H9 (cell line): Measurements from ENCODE around the gene PLEKHA1. TPM values are rescaled to one million over a fixed set of nuclear protein-coding genes. Genes with fewer than 3 reads are reported as not detected.
A peak's percentile ranks its signal among the peaks of the same experiment; 100 is the strongest.

Source experiments
- DNase-seq: peaks from one replicate; pipeline ENCODE4 v3.0.0-alpha.2; 2017
- H2AFZ ChIP-seq: one replicate; pipeline ENCODE4 v1.6.1; 2013; ENCODE audit warnings: mild to moderate bottlenecking, low read length, control low read depth, moderate library complexity
- H2AK5ac ChIP-seq: 2 replicates; pipeline ENCODE4 v1.6.1; 2013; ENCODE audit warnings: low read length, control low read depth, mixed read lengths; ENCODE audit not compliant: insufficient read length
- H2BK120ac ChIP-seq: one replicate; pipeline ENCODE4 v1.6.1; 2013; ENCODE audit warnings: low read depth, mild to moderate bottlenecking, low read length, control low read depth, inconsistent platforms; ENCODE audit not compliant: poor library complexity, severe bottlenecking
- H2BK12ac ChIP-seq: 2 replicates; pipeline ENCODE4 v1.6.1; 2013; ENCODE audit warnings: low read length, control low read depth, mixed read lengths, low read depth; ENCODE audit not compliant: insufficient read length
- H2BK15ac ChIP-seq: 2 replicates; pipeline ENCODE4 v1.6.1; 2013; ENCODE audit warnings: low read depth, low read length, control low read depth
- H2BK20ac ChIP-seq: one replicate; pipeline ENCODE4 v1.6.1; 2013; ENCODE audit warnings: low read depth, mild to moderate bottlenecking, low read length, control low read depth, inconsistent platforms; ENCODE audit not compliant: poor library complexity, severe bottlenecking
- H2BK5ac ChIP-seq: 2 replicates; pipeline ENCODE4 v1.6.1; 2013; ENCODE audit warnings: low read length, control low read depth, mixed read lengths; ENCODE audit not compliant: insufficient read length
- H3K14ac ChIP-seq: 2 replicates; pipeline ENCODE4 v1.6.1; 2013; ENCODE audit warnings: low read length, control low read depth; ENCODE audit not compliant: insufficient read depth
- H3K18ac ChIP-seq: 2 replicates; pipeline ENCODE4 v1.6.1; 2013; ENCODE audit warnings: low read depth, mild to moderate bottlenecking, mixed read lengths, low read length, control low read depth; ENCODE audit not compliant: insufficient read length
- H3K23ac ChIP-seq: 2 replicates; pipeline ENCODE4 v1.6.1; 2013; ENCODE audit warnings: low read length, control low read depth, mixed read lengths, low read depth; ENCODE audit not compliant: insufficient read length
- H3K23me2 ChIP-seq: 2 replicates; pipeline ENCODE4 v1.6.1; 2013; ENCODE audit warnings: low read depth, mild to moderate bottlenecking, mixed read lengths, low read length, control low read depth; ENCODE audit not compliant: insufficient read length, poor library complexity, severe bottlenecking
- H3K27ac ChIP-seq: 2 replicates; pipeline ENCODE4 v1.5.1; 2013; ENCODE audit warnings: low read length, control low read depth, mixed read lengths, low read depth; ENCODE audit not compliant: insufficient read length
- H3K27me3 ChIP-seq: 2 replicates; pipeline ENCODE4 v1.6.1; 2013; ENCODE audit warnings: low read length, control low read depth, inconsistent platforms; ENCODE audit not compliant: insufficient read depth
- H3K4ac ChIP-seq: 2 replicates; pipeline ENCODE4 v1.6.1; 2013; ENCODE audit warnings: low read depth, mild to moderate bottlenecking, control low read depth, inconsistent platforms, low read length, moderate library complexity
- H3K4me1 ChIP-seq: 2 replicates; pipeline ENCODE4 v1.6.1; 2013; ENCODE audit warnings: low read length, control low read depth, inconsistent platforms; ENCODE audit not compliant: insufficient read depth
- H3K4me2 ChIP-seq: 2 replicates; pipeline ENCODE4 v1.6.1; 2013; ENCODE audit warnings: low read length, control low read depth, mixed read lengths; ENCODE audit not compliant: insufficient read length, insufficient read depth
- H3K56ac ChIP-seq: 2 replicates; pipeline ENCODE4 v1.6.1; 2013; ENCODE audit warnings: low read depth, mild to moderate bottlenecking, mixed read lengths, low read length, control low read depth; ENCODE audit not compliant: insufficient read length
- H3K79me1 ChIP-seq: 2 replicates; pipeline ENCODE4 v1.6.1; 2013; ENCODE audit warnings: low read depth, mild to moderate bottlenecking, moderate library complexity, low read length, control low read depth, inconsistent platforms; ENCODE audit not compliant: insufficient read depth, poor library complexity, severe bottlenecking
- H3K79me2 ChIP-seq: 2 replicates; pipeline ENCODE4 v1.6.1; 2013; ENCODE audit warnings: low read length, control low read depth, inconsistent platforms; ENCODE audit not compliant: insufficient read depth
- H3K9ac ChIP-seq: 2 replicates; pipeline ENCODE4 v1.6.1; 2013; ENCODE audit warnings: low read length, control low read depth, mixed read lengths; ENCODE audit not compliant: insufficient read length; ENCODE audit errors: extremely low read depth
- H3K9me3 ChIP-seq: one replicate; pipeline ENCODE4 v1.6.1; 2013; ENCODE audit warnings: low read depth, low read length, inconsistent platforms; ENCODE audit not compliant: control insufficient read depth
- H3T11ph ChIP-seq: one replicate; pipeline ENCODE4 v1.6.1; 2013; ENCODE audit warnings: mild to moderate bottlenecking, low read length, control low read depth, inconsistent platforms
- H4K20me1 ChIP-seq: one replicate; pipeline ENCODE4 v1.6.1; 2013; ENCODE audit not compliant: control insufficient read depth, insufficient read length, insufficient read depth
- H4K5ac ChIP-seq: 2 replicates; pipeline ENCODE4 v1.6.1; 2013; ENCODE audit warnings: low read depth, mild to moderate bottlenecking, mixed read lengths, low read length, control low read depth; ENCODE audit not compliant: insufficient read length
- H4K8ac ChIP-seq: replicated peaks from 2 replicates; pipeline ENCODE4 v1.6.1; 2013; ENCODE audit warnings: low read length, control low read depth, mixed read lengths, low read depth; ENCODE audit not compliant: insufficient read length
- H4K91ac ChIP-seq: 2 replicates; pipeline ENCODE4 v1.6.1; 2013; ENCODE audit warnings: low read depth, mild to moderate bottlenecking, moderate library complexity, mixed read lengths, low read length, control low read depth; ENCODE audit not compliant: insufficient read length
- H3K27ac Mint-ChIP-seq, 3 experiments: 2 replicates in 2 of 3; 3 replicates in 1 of 3; pipeline ENCODE4 v1.8.0; 2020 to 2021; ENCODE audit warnings: mixed read lengths in 3 of 3, mild to moderate bottlenecking in 1 of 3, moderate library complexity in 1 of 3
- H3K27me3 Mint-ChIP-seq: 2 replicates; pipeline ENCODE4 v1.8.0; 2021; ENCODE audit warnings: low read depth, mild to moderate bottlenecking, moderate library complexity, mixed read lengths
- H3K36me3 Mint-ChIP-seq, 3 experiments: 2 replicates in 2 of 3; 3 replicates in 1 of 3; pipeline ENCODE4 v1.8.0; 2020 to 2021; ENCODE audit warnings: low read depth in 3 of 3, mixed read lengths in 3 of 3; ENCODE audit not compliant: insufficient read depth in 1 of 3
- H3K4me1 Mint-ChIP-seq, 2 experiments: 2 replicates each; pipeline ENCODE4 v1.8.0; 2020; ENCODE audit warnings: mixed read lengths in 2 of 2
- H3K4me3 Mint-ChIP-seq, 2 experiments: 2 replicates in 1 of 2; 3 replicates in 1 of 2; pipeline ENCODE4 v1.8.0; 2020 to 2021; ENCODE audit warnings: mild to moderate bottlenecking in 2 of 2, mixed read lengths in 2 of 2, moderate library complexity in 1 of 2
- H3K9me3 Mint-ChIP-seq, 2 experiments: 2 replicates in 1 of 2; 3 replicates in 1 of 2; pipeline ENCODE4 v1.8.0; 2020; ENCODE audit warnings: mild to moderate bottlenecking in 2 of 2, mixed read lengths in 2 of 2, moderate library complexity in 1 of 2
- WGBS: extraction: QIAGEN DNeasy Blood & Tissue Kit; methylation state at CpG from one replicate; pipeline ENCODE4 v1.1.7; 2013; ENCODE audit warnings: missing lambda C conversion rate, low lambda C conversion rate, mixed read lengths; ENCODE audit not compliant: insufficient read length; ENCODE audit errors: extremely low coverage; 5-methylcytosine and 5-hydroxymethylcytosine counted together
- total RNA-seq: library from RNA; stranded (reverse); gene quantifications from 2 replicates; pipeline ENCODE4 v1.2.1, GENCODE V29; 2021
- TF ChIP-seq, protein P1 (sequence below): fragments of 200-600 bp; sonication (generic); conservative IDR thresholded peaks from 3 replicates; pipeline ENCODE4 v1.8.0; 2021; ENCODE audit warnings: antibody characterized with exemption, mild to moderate bottlenecking

Gene PLEKHA1
- total RNA-seq, 1 experiment from 2014 or later, result 32.7 TPM

DNA sequence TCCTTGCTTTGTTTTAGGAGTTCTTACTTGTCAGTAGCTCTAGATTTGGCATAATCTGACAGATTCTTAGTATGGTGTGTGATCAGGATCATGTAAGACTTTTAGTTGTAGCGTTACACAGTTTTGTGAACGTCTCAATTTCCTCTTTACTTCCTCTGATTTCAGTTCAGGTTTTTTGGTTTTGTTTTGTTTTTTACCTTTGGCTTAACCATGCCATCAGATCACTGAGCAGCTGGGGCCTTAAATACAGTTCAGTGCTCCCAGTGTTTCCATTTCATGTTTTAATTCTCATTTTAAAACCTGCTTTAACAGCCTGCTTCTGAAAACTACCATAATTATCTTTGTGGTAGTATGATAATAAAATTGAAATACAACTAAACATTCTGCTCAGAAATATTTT lies 52.8 kb downstream of the PLEKHA1 start:
- H3K4me1 Mint-ChIP-seq, result peaks cover 0 to 6% of the 10 kb centered on the region in 2 experiments; a peak in 2 of 4 replicates

More for the DNA sequence above, 52.8 kb downstream of the PLEKHA1 start:
- no peak overlapping the region for H4K91ac ChIP-seq
- H3K14ac ChIP-seq, result no peak overlapping the region
- Mint-ChIP-seq H3K27me3 (no peaks in the 10 kb centered on the region), H3K4me3 (no peak overlapping the region), H3K36me3 (peaks cover 8 to 29% (median 25%) of the 10 kb centered on the region in 3 experiments; a peak in 5 of 7 replicates), H3K27ac (peak overlapping the region in 1 of 3 experiments; percentile 22; a peak in 2 of 7 replicates), H3K9me3 (no peaks in the 10 kb centered on the region)
- H3K79me1 ChIP-seq, result no peaks in the 10 kb centered on the region
- no peak for DNase-seq
- no peaks in the 10 kb centered on the region for H3K9me3 ChIP-seq
- no peaks in the 10 kb centered on the region for H3K27me3 ChIP-seq
- H3K23ac ChIP-seq, result no peak overlapping the region
- no CpG with 5 or more reads among the region's 2 CpGs for WGBS
- no peak overlapping the region for H2BK5ac ChIP-seq
- no peak overlapping the region for H4K8ac ChIP-seq
- TF ChIP-seq, protein P1, sequence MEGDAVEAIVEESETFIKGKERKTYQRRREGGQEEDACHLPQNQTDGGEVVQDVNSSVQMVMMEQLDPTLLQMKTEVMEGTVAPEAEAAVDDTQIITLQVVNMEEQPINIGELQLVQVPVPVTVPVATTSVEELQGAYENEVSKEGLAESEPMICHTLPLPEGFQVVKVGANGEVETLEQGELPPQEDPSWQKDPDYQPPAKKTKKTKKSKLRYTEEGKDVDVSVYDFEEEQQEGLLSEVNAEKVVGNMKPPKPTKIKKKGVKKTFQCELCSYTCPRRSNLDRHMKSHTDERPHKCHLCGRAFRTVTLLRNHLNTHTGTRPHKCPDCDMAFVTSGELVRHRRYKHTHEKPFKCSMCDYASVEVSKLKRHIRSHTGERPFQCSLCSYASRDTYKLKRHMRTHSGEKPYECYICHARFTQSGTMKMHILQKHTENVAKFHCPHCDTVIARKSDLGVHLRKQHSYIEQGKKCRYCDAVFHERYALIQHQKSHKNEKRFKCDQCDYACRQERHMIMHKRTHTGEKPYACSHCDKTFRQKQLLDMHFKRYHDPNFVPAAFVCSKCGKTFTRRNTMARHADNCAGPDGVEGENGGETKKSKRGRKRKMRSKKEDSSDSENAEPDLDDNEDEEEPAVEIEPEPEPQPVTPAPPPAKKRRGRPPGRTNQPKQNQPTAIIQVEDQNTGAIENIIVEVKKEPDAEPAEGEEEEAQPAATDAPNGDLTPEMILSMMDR, result no peak
- no peak overlapping the region for H3K27ac ChIP-seq
- no peak overlapping the region for H3K4me2 ChIP-seq
- H2BK120ac ChIP-seq, result no peak overlapping the region
- no peak overlapping the region for H3K18ac ChIP-seq
- no peak overlapping the region for H3K56ac ChIP-seq
- H2BK15ac ChIP-seq, result no peak overlapping the region
- no peak overlapping the region for H3T11ph ChIP-seq
- no peak overlapping the region for H2BK20ac ChIP-seq
- no peak overlapping the region for H3K9ac ChIP-seq
- H3K23me2 ChIP-seq, result no peaks in the 10 kb centered on the region
- no peak overlapping the region for H3K4ac ChIP-seq
- no peaks in the 10 kb centered on the region for H3K4me1 ChIP-seq
- H2AK5ac ChIP-seq, result no peak overlapping the region
- no peak overlapping the region for H4K5ac ChIP-seq
- H2BK12ac ChIP-seq, result no peak overlapping the region
- no peaks in the 10 kb centered on the region for H3K79me2 ChIP-seq
- no peak overlapping the region for H2AFZ ChIP-seq
- no peaks in the 10 kb centered on the region for H4K20me1 ChIP-seq
